PC-3 (cell line): ENCODE results near the gene MEDAG. TPM values are rescaled to one million over a fixed set of nuclear protein-coding genes. Genes with fewer than 3 reads are reported as not detected.

Source experiments
- ATAC-seq: fragments of 200-7000 bp; cut with Tn5 transposase; 2 replicates; pipeline ENCODE4 v1.9.1; 2020; ENCODE audit warnings: mild to moderate bottlenecking, moderate library complexity
- BruUV-seq: library from RNA; stranded (reverse); fragments of 400-500 nt; replicated peaks from 2 replicates; lab custom pipeline; 2021; lab: Mats Ljungman, UMichigan
- CTCF ChIA-PET: fragments of 300-600 bp; sonication (Branson Sonifier 250); formaldehyde crosslinking; loops from one replicate; lab custom pipeline; 2022; ENCODE audit warnings: antibody characterized with exemption; lab: Charles Lee
- POLR2A ChIA-PET: fragments of 300-600 bp; sonication (Branson Sonifier 250); formaldehyde crosslinking; loops from one replicate; lab custom pipeline; 2022; ENCODE audit warnings: antibody characterized with exemption; ENCODE audit not compliant: unreplicated experiment; lab: Charles Lee
- DNase-seq: peaks from one replicate; pipeline ENCODE4 v3.0.0-alpha.2; 2015
- H2AFZ ChIP-seq: fragments of 300-600 bp; sonication (generic); 2 replicates; pipeline ENCODE4 v1.6.0; 2016; ENCODE audit warnings: antibody characterized with exemption, low read length
- H3F3A ChIP-seq: fragments of 300-600 bp; sonication (generic); one replicate; pipeline ENCODE4 v1.6.0; 2017; ENCODE audit warnings: antibody characterized with exemption, low read length, control low read depth, mild to moderate bottlenecking; ENCODE audit not compliant: unreplicated experiment
- H3K27ac ChIP-seq: fragments of 300-600 bp; sonication (generic); 2 replicates; pipeline ENCODE4 v1.5.1; 2016; ENCODE audit warnings: mild to moderate bottlenecking, low read length
- H3K27me3 ChIP-seq: fragments of 300-600 bp; sonication (generic); 2 replicates; pipeline ENCODE4 v1.6.1; 2016; ENCODE audit warnings: low read length, mixed read lengths
- H3K36me3 ChIP-seq: fragments of 300-600 bp; sonication (generic); 2 replicates; pipeline ENCODE4 v1.6.1; 2016; ENCODE audit warnings: low read depth, mixed run types, low read length, mixed read lengths
- H3K4me1 ChIP-seq: fragments of 300-600 bp; sonication (generic); 2 replicates; pipeline ENCODE4 v1.5.1; 2016; ENCODE audit warnings: low read length; ENCODE audit not compliant: insufficient read depth
- H3K4me2 ChIP-seq: fragments of 300-600 bp; sonication (generic); 2 replicates; pipeline ENCODE4 v1.6.0; 2016; ENCODE audit warnings: low read length
- H3K4me3 ChIP-seq: fragments of 300-600 bp; sonication (generic); 2 replicates; pipeline ENCODE4 v1.5.1; 2016; ENCODE audit warnings: mild to moderate bottlenecking, low read length, mixed read lengths
- H3K79me2 ChIP-seq: fragments of 300-600 bp; sonication (generic); 2 replicates; pipeline ENCODE4 v1.6.1; 2017; ENCODE audit warnings: low read length, mixed read lengths
- H3K9ac ChIP-seq: fragments of 300-600 bp; sonication (generic); 2 replicates; pipeline ENCODE4 v1.6.0; 2016; ENCODE audit warnings: mild to moderate bottlenecking, low read length
- H3K9me2 ChIP-seq: fragments of 300-600 bp; sonication (generic); replicated peaks from 2 replicates; pipeline ENCODE4 v1.6.1; 2016; ENCODE audit warnings: mixed run types, low read length, mixed read lengths
- H3K9me3 ChIP-seq: fragments of 300-600 bp; sonication (generic); 2 replicates; pipeline ENCODE4 v1.6.1; 2016; ENCODE audit warnings: low read length, mixed read lengths
- H4K20me1 ChIP-seq: fragments of 300-600 bp; sonication (generic); 2 replicates; pipeline ENCODE4 v1.6.1; 2016; ENCODE audit warnings: low read length, mixed read lengths
- CTCF ChIP-seq: fragments of 300-600 bp; sonication (generic); conservative IDR thresholded peaks from 2 replicates; pipeline ENCODE4 v1.5.1; 2017; ENCODE audit warnings: antibody characterized with exemption, low read depth, mild to moderate bottlenecking, low read length
- EZH2 ChIP-seq: fragments of 300-600 bp; sonication (generic); IDR thresholded peaks from one replicate; pipeline ENCODE4 v1.6.1; 2017; ENCODE audit warnings: antibody characterized with exemption, mild to moderate bottlenecking, low read length; ENCODE audit not compliant: unreplicated experiment
- EZH2phosphoT487 ChIP-seq: fragments of 300-600 bp; sonication (generic); IDR thresholded peaks from 2 replicates; pipeline ENCODE4 v1.6.1; 2018; ENCODE audit warnings: mild to moderate bottlenecking, antibody characterized with exemption, low read length, borderline replicate concordance
- intact Hi-C: fragments of 100-400 bp; cut with micrococcal nuclease; formaldehyde crosslinking; loops from 2 replicates; pipeline ENCODE4 v1.9.0; 2023
- total RNA-seq: library from RNA; depleted of rRNA; stranded (reverse); fragments of >200 nt; gene quantifications from 2 replicates; pipeline ENCODE4 v1.2.3, GENCODE V29; 2014

The MEDAG gene
- total RNA-seq, 1 experiment from 2014 or later = not detected

GRCh38 chr13:30904043-30904442, 2.0 kb upstream of the MEDAG start:
- Histone ChIP-seq H3K27ac (no peak overlapping the region), H3K27me3 (peaks cover 68% of the 10 kb centered on the region)

GRCh38 chr13:30906411-30907051, 460 bp downstream of the MEDAG start:
- no TSS peak for BruUV-seq
- no peaks in the 10 kb centered on the region for H4K20me1 ChIP-seq
- ATAC-seq (no peak), DNase-seq (no peak)
- H3K9me3 ChIP-seq = no peaks in the 10 kb centered on the region
- H3K4me1 ChIP-seq = no peaks in the 10 kb centered on the region
- POLR2A ChIA-PET = no interaction called here
- H3K79me2 ChIP-seq = no peaks in the 10 kb centered on the region
- H3K4me2 ChIP-seq = no peak overlapping the region
- H2AFZ ChIP-seq = no peak overlapping the region
- no peaks in the 10 kb centered on the region for H3K9me2 ChIP-seq
- H3K27ac ChIP-seq = no peak overlapping the region
- intact Hi-C loops = no loop called here
- TF ChIP-seq CTCF = no peak
- no peak for TF ChIP-seq EZH2
- TF ChIP-seq EZH2phosphoT487 = no peak
- no peak overlapping the region for H3K4me3 ChIP-seq
- H3K27me3 ChIP-seq = peaks cover 64% of the 10 kb centered on the region
- H3K9ac ChIP-seq = no peak overlapping the region
- H3K36me3 ChIP-seq = no peaks in the 10 kb centered on the region
- no peaks in the 10 kb centered on the region for H3F3A ChIP-seq
- CTCF ChIA-PET = no interaction called here

More at GRCh38 chr13:30904043-30904442, 2.0 kb upstream of the MEDAG start:
- Histone ChIP-seq H3F3A (no peaks in the 10 kb centered on the region), H3K9me3 (no peaks in the 10 kb centered on the region), H4K20me1 (no peaks in the 10 kb centered on the region), H3K9ac (no peak overlapping the region), H3K79me2 (no peaks in the 10 kb centered on the region), H3K9me2 (no peaks in the 10 kb centered on the region), H3K4me3 (no peak overlapping the region), H3K36me3 (no peaks in the 10 kb centered on the region), H3K4me1 (peaks cover 6% of the 10 kb centered on the region; the same call in 1 of the 2 replicates), H2AFZ (no peak overlapping the region), H3K4me2 (no peak overlapping the region)
- POLR2A ChIA-PET = no interaction called here
- no peak for TF ChIP-seq EZH2phosphoT487
- TF ChIP-seq EZH2 = no peak
- TF ChIP-seq CTCF = no peak
- DNase-seq (no peak), ATAC-seq (no peak)
- BruUV-seq = no TSS peak
- CTCF ChIA-PET = no interaction called here
- intact Hi-C loops = no loop called here

- BruUV-seq = no TSS peak
- ATAC-seq (no peak), DNase-seq (no peak)
- Histone ChIP-seq H3K4me3 (no peak overlapping the region), H3K27ac (no peak overlapping the region), H3K4me1 (no peaks in the 10 kb centered on the region), H3K36me3 (no peaks in the 10 kb centered on the region), H4K20me1 (no peaks in the 10 kb centered on the region), H3K9me2 (no peaks in the 10 kb centered on the region), H3K27me3 (peaks cover 62% of the 10 kb centered on the region), H3K79me2 (no peaks in the 10 kb centered on the region), H3F3A (no peaks in the 10 kb centered on the region), H3K9me3 (no peaks in the 10 kb centered on the region), H3K9ac (no peak overlapping the region), H2AFZ (no peak overlapping the region), H3K4me2 (no peak overlapping the region)
- TF ChIP-seq EZH2 = no peak
- TF ChIP-seq EZH2phosphoT487 = no peak
- TF ChIP-seq CTCF = no peak
- POLR2A ChIA-PET = no interaction called here
- CTCF ChIA-PET = no interaction called here
- intact Hi-C loops = no loop called here
Measured at GRCh38 chr13:30907121-30907861, 1.2 kb downstream of the MEDAG start.
